NCI-H128 (cell line): ENCODE measurements around the gene DNAAF3.
"Not testable (repeated sequence)": the region's sequence is repeated elsewhere in the genome, so short reads cannot be mapped to it uniquely, and the experiment has no call there.

ENCODE experiments used
- DNase-seq: peaks from one replicate; lab custom pipeline; 2025; ENCODE audit not compliant: unreplicated experiment; lab: John Stamatoyannopoulos, UW

The DNAAF3 gene

DNA sequence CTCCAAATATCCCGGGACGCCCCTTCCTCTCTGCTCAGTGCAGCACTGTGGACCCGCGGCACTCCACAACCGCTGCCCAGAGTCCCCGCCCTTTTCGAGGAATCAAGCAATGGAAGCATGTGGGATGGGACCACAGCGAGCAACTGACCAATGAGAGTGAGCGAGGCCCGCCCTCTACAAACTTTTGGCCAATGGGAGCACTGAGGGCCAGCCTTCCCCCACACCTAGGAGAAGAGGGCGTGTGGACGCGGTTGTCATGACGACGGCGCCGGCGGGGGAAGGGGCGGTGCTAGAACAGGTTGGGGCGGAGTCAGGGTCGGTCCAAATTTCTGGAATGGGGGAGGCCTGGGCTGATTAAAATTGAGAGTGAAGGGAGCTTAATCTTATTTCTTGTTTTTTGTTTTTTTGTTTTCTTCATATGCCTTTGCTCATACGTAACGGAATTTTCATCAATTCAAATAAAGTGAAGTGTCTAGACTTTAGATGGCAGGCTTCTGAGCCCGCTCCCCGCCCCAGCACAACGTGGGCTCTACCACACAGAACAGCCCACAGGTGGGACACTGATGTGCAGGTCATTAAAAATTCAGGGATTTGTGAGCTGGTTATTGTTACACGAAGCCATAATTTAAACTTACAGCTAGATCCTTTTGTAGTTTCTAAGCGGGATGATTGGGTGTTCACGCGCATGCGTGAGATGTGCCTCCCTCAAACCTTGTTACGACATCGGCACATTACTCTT, at the start of gene DNAAF3:
Gene DNAAF3 (minus strand): TSS at position 84 of the 739 bp plus-strand sequence. CDS start 200 bp downstream, outside the sequence.
- DNase-seq = peak; percentile 89

- DNase-seq = no peak
These were observed 47.1 kb upstream of the DNAAF3 start for GRCh38 chr19:55213547-55213946.

DNA sequence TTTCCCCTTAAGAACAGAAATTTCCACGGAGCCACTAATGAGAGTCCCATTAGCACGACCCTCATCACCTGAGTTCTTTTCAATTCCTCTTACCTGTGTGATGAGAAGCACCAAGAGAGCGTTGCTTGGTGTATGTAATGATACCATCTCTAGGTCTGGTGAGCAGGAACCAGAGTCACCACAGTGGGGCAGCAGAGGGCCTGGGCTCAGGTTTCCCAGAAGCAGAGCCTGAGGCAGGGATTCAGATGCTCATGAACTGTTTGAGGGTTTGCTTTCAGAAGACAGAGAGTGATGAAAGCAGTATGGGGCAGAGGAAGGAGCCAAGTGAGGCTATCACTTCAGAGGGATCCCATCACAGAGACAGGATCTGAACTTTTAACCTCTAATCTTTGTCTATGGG, 46.0 kb upstream of the DNAAF3 start:
- no peak for DNase-seq

DNA sequence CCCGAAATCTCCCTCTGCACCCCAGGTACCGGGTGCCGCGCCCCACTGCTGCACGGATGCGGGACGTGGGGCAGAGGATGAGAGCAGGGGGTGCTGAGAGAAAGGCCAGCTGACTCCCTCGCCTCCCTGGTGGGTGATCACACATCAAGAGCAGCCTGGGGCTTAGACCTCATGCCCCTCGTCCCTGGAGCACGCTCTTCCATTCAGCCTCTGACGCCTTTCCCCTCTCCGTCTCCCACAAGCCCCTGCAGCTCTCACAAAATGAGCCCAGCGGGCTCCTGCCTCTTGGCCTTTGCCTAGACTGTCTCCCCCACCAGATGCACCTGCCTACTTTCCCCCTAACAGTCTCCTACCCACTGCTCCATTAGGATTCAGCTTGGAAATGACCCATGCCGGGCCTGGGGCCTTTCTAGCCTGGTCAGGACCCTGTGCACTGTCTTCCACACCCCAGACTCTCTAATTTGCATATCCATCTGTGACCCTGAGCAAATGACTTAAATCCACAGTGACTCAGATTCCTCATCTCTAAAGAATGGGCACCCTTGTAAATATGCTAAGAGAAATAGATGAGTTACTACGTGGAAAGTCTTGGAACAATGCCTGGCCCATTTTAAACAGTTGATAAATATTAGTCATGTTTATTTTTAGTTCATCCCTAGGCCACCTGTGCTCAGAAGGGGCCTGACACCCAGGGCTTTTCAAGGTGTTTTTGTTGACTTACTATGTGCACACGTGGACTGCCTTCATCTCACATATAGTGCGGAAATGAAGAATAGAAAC, 43.5 kb upstream of the DNAAF3 start:
- no peak for DNase-seq

- DNase-seq = no peak
These were observed 42.7 kb upstream of the DNAAF3 start, which contains the start of gene PTPRH for GRCh38 chr19:55208880-55209692. Gene PTPRH, minus strand, starts transcription at chr19:55209501. Its CDS starts 68 bp downstream, at chr19:55209433.

- DNase-seq = peak; percentile 24
These were observed 40.5 kb upstream of the DNAAF3 start for GRCh38 chr19:55206664-55207500.

- DNase-seq = not testable (repeated sequence)
These were observed 35.8 kb upstream of the DNAAF3 start for GRCh38 chr19:55202199-55202598.

- no peak for DNase-seq
These were observed 33.3 kb upstream of the DNAAF3 start for GRCh38 chr19:55199620-55200204.

GRCh38 chr19:55198651-55199050, 32.2 kb upstream of the DNAAF3 start:
- no peak for DNase-seq

- no peak for DNase-seq
These were observed 31.1 kb upstream of the DNAAF3 start for GRCh38 chr19:55197528-55197927.

- DNase-seq = no peak
These were observed 30.4 kb upstream of the DNAAF3 start for GRCh38 chr19:55196803-55197202.

- DNase-seq = no peak
These were observed 27.1 kb upstream of the DNAAF3 start for GRCh38 chr19:55193481-55193880.

DNA sequence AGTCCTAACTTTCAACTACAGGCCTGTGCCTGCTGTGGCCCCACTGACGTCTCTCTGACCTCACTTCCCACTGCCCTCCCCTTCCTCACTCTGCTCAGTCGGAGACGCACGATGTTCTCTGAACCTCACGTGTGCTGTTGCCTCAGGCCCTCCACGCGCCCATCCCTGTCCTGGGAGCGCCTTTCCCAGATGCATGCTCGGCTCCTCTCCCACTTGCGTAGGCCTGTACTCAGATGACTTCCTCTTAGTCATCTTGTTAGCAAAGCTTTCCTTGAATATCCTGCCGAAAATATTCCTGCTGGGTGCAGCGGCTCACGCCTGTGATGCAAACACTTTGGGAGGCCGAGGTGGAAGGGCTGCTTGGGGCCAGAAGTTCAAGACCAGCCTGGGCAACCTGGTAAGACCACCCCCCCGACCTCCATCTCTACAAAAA, 23.0 kb upstream of the DNAAF3 start:
- no peak for DNase-seq

DNA sequence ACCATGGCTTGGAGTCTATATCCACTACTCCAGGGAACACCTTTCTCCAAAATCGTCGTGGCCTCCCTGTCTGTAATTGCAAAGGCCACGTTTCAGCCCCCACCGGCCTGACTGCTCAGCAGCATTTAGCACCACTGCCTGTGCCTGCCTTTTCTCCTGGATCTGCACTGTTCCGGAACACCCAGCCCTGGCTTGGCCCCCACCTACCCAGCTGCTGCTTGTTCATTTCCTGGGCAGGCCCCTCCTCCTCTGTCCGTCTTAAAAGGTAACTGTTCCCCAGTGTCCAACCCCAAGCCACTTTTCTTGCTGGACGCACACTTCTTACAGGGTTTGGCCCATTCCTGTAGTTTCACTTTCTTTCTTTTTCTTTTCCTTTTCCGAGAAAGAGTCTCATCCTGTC, 22.2 kb upstream of the DNAAF3 start:
- no peak for DNase-seq

DNA sequence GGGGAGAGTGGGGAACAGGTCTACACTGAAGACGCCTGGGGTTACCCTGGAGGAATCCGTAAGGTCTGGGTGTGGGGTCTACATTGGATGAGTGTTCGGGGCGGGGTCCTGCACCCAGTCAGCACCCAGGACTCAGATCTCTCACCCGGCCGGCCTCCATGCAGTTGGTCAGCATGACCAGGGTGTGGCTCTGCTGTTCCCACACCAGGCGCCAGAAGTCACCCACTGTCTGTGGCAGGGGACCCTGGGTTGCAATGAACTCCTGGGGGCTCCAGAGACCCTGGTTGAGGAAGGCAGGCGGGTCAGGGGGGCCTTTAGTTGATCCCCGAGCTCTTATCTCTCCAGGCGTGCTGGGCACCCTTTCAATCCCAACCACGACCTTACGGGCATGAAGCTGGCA, 19.7 kb upstream of the DNAAF3 start:
- no peak for DNase-seq

DNA sequence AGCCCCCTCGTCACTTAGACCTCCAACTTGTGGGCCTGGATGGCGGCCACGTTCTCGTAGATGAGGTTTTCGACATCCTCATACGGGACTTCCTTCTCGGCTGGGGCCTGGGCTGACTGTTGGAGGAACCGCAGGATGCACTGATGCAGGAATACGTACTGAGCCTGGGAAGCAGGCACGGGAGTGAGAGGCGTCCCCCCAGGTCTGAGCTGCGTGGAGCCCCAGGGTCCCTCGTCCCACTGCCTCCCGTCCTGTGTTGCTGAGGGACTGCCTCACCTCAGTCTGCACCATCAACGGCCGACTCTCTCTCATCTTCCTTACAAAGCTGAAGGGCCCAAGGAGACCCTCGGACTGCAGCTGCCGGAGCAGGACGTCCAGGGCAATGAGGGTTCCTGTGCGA, 15.3 kb upstream of the DNAAF3 start:
- no peak for DNase-seq

DNA sequence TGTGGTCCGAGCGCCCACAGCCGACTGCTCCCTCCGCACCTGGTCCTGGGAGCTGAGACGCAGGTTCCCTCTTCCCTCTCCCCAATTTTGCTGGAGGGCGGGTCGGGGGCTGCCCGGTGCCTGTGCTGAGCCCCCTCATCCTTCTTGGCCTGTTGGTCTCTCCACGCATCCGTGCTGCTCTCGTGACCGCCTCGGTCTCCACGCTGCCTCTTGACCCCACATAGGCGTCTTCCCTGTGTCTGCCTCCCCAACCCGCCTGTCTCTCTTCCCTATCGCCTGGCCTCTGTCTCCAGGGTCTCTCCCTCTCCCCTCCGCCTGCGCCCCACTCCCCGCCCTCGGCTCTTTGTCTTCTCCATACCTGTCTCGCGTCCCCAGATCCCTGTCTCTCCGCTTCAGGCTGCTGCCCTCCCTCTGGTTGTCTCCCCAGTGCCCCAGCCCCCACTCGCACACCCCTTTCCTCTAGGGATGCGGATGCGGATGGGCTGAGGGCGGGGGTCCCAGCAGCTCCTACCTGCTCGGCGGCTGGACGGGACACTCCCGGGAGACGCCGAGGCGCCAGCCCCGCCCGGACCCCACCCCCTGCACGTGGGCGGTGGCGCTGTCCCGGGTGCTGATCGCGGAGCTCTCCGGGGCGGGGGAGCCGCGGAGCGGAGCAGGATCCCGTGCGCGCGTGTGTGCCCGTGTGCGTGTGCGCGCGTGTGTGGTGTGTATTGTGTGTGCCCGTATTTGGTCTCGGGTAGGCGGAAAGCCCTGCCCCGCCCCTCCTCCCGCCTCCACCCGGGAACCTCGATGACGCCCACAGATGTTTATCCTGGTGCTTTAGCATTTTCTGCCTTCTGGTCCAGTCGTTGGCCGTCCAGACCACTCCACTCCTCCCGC, 13.4 kb upstream of the DNAAF3 start, which contains the start of gene SYT5:
Gene SYT5 (minus strand): TSS at position 684 of the 879 bp plus-strand sequence. CDS start 1,248 bp downstream, outside the sequence.
- DNase-seq = no peak

- peak; percentile 82 for DNase-seq
These were observed 12.6 kb upstream of the DNAAF3 start for GRCh38 chr19:55178781-55179599.
